MM.1S (cell line): ENCODE results near the gene DTX1.

Experiments
- EZH2 ChIP-seq: fragments of 300-600 bp; sonication (generic); optimal IDR thresholded peaks from 2 replicates; pipeline ENCODE3; 2017; ENCODE audit warnings: low read depth, mild to moderate bottlenecking, antibody characterized with exemption, low read length, mixed read lengths
- EZH2phosphoT487 ChIP-seq: fragments of 300-600 bp; sonication (generic); IDR thresholded peaks from 2 replicates; pipeline ENCODE4 v1.6.1; 2018; ENCODE audit warnings: antibody characterized with exemption, low read length
- TF ChIP-seq, protein P1 (sequence below): fragments of 300-600 bp; sonication (generic); IDR thresholded peaks from 2 replicates; pipeline ENCODE4 v1.5.1; 2016; ENCODE audit warnings: antibody characterized with exemption, low read length, mixed read lengths

DNA sequence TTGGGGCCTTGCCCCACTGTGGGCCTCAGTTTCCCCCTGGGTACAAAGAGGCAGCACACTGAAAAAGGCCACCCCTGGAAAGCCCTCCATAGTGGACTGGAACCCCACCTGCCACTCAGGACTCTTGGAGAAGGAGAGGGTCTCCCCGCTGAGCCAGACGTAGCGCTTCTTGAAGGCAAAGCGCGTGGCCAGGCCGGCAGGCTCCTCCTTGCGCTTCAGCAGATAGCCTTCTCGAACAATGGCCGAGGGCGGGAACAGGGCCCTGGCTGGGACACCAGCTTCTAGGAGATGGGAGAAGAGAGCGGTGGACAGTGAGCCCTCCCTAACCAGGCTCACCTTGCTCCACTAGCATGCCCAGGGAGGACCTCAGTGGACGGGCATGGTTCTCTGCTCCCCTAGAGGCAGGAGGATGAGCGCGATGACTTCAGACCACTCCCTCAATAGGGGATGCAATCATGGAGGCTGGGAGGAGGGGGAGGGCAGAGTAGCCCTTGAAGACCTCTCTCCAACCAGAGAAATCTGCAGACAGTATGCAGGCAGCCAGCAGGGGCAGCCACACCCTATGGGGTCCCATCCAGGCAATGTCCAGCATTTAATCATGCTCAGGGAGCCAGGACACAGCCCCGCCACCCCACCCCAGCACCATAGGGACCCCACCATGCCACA lies 49.2 kb downstream of the DTX1 start:
- TF ChIP-seq, protein P1, sequence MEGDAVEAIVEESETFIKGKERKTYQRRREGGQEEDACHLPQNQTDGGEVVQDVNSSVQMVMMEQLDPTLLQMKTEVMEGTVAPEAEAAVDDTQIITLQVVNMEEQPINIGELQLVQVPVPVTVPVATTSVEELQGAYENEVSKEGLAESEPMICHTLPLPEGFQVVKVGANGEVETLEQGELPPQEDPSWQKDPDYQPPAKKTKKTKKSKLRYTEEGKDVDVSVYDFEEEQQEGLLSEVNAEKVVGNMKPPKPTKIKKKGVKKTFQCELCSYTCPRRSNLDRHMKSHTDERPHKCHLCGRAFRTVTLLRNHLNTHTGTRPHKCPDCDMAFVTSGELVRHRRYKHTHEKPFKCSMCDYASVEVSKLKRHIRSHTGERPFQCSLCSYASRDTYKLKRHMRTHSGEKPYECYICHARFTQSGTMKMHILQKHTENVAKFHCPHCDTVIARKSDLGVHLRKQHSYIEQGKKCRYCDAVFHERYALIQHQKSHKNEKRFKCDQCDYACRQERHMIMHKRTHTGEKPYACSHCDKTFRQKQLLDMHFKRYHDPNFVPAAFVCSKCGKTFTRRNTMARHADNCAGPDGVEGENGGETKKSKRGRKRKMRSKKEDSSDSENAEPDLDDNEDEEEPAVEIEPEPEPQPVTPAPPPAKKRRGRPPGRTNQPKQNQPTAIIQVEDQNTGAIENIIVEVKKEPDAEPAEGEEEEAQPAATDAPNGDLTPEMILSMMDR, result no peak
- TF ChIP-seq EZH2 (no peak), EZH2phosphoT487 (no peak)
